Endothelial cell of umbilical vein (primary cell): ENCODE measurements around the gene CST9L. TPM values are rescaled to one million over a fixed set of nuclear protein-coding genes. Genes with fewer than 3 reads are reported as not detected.
"Not testable (repeated sequence)": the region's sequence is repeated elsewhere in the genome, so short reads cannot be mapped to it uniquely, and the experiment has no call there.

ENCODE experiments used
- BruUV-seq: library from RNA; stranded (reverse); fragments of 400-500 nt; replicated peaks from 2 replicates; lab custom pipeline; 2021; lab: Mats Ljungman, UMichigan
- CTCF ChIA-PET: fragments of 300-600, 350-600 bp; sonication (Branson Sonifier 250); formaldehyde crosslinking; loops from one replicate; lab custom pipeline; 2021; ENCODE audit warnings: antibody characterized with exemption, inconsistent platforms; lab: Charles Lee
- POLR2A ChIA-PET: fragments of 300-600, 350-600 bp; sonication (Branson Sonifier 250); formaldehyde crosslinking; loops from one replicate; lab custom pipeline; 2021; ENCODE audit warnings: antibody characterized with exemption, inconsistent platforms; lab: Charles Lee
- DNase-seq: peaks from one replicate; pipeline ENCODE4 v3.0.0-alpha.2; 2011; ENCODE audit warnings: low read depth, low spot score
- FAIRE-seq: peaks from 2 replicates; lab custom pipeline; 2011; peaks lifted over from hg19 to GRCh38; lab: Jason Lieb, UNC
- H2AFZ ChIP-seq: 2 replicates; pipeline ENCODE4 v1.6.0; 2012; ENCODE audit warnings: low read depth, low read length, control low read depth, inconsistent platforms
- H3K27ac ChIP-seq: 2 replicates; pipeline ENCODE4 v1.5.1; 2011; ENCODE audit warnings: low read depth, mild to moderate bottlenecking, control low read depth, low read length, moderate library complexity; ENCODE audit not compliant: insufficient read depth
- H3K27me3 ChIP-seq, 2 experiments: 2 replicates each; pipeline versions ENCODE4 v1.6.0 to v1.6.1; 2011; ENCODE audit warnings: low read length in 2 of 2, mixed read lengths in 1 of 2; ENCODE audit not compliant: control insufficient read depth in 2 of 2, insufficient read depth in 2 of 2
- H3K36me3 ChIP-seq, 2 experiments: 2 replicates in 1 of 2; 3 replicates in 1 of 2; pipeline ENCODE4 v1.5.1; 2011; ENCODE audit warnings: low read length in 2 of 2, mild to moderate bottlenecking in 1 of 2, moderate library complexity in 1 of 2; ENCODE audit not compliant: control insufficient read depth in 2 of 2, insufficient read depth in 2 of 2; ENCODE audit errors: extremely low read depth in 1 of 2
- H3K4me1 ChIP-seq: 3 replicates; pipeline ENCODE4 v1.5.1; 2011; ENCODE audit warnings: mild to moderate bottlenecking, low read length; ENCODE audit not compliant: control insufficient read depth, insufficient read depth; ENCODE audit errors: extremely low read depth
- H3K4me2 ChIP-seq: 2 replicates; pipeline ENCODE4 v1.6.1; 2011; ENCODE audit warnings: low read length, control low read depth, mixed read lengths; ENCODE audit not compliant: insufficient read depth
- H3K4me3 ChIP-seq, 3 experiments: fragments of 200-600 bp in 1 of 3; sonication (generic), shearing (Covaris generic) in 1 of 3; replicated peaks in 1 of 3; 2 replicates each; pipeline ENCODE4 v1.5.1; 2011 to 2016; ENCODE audit warnings: control low read depth in 3 of 3, low read length in 3 of 3, mild to moderate bottlenecking in 2 of 3, inconsistent platforms in 1 of 3, low read depth in 1 of 3, moderate library complexity in 1 of 3; ENCODE audit not compliant: insufficient read depth in 1 of 3
- H3K79me2 ChIP-seq: 2 replicates; pipeline ENCODE4 v1.6.0; 2012; ENCODE audit warnings: low read length, inconsistent platforms; ENCODE audit not compliant: control insufficient read depth, insufficient read depth
- H3K9ac ChIP-seq: replicated peaks from 2 replicates; pipeline ENCODE3; 2011; ENCODE audit warnings: low read length, control low read depth; ENCODE audit not compliant: insufficient read depth; ENCODE audit errors: extremely low read depth
- H3K9me1 ChIP-seq: replicated peaks from 3 replicates; pipeline ENCODE4 v1.6.0; 2011; ENCODE audit warnings: mild to moderate bottlenecking, low read length; ENCODE audit not compliant: control insufficient read depth, insufficient read depth; ENCODE audit errors: extremely low read depth
- H3K9me3 ChIP-seq: replicated peaks from 2 replicates; pipeline ENCODE4 v1.5.1; 2012; ENCODE audit warnings: low read length, inconsistent platforms; ENCODE audit not compliant: control insufficient read depth, insufficient read depth
- H4K20me1 ChIP-seq: replicated peaks from 2 replicates; pipeline ENCODE3; 2011; ENCODE audit warnings: mild to moderate bottlenecking, low read length; ENCODE audit not compliant: control insufficient read depth, insufficient read depth; ENCODE audit errors: extremely low read depth
- MYC ChIP-seq: IDR thresholded peaks from one replicate; pipeline ENCODE4 v1.6.1; 2011; ENCODE audit warnings: mild to moderate bottlenecking, low read depth, low read length
- dilution Hi-C: fragments of 300-500 bp; cut with MboI; formaldehyde crosslinking; loops from one replicate; pipeline ENCODE4 v1.15.0; 2019; ENCODE audit warnings: low sequenced_read_pairs; ENCODE audit not compliant: extremely low pct_ligation_motif_present
- intact Hi-C: fragments of 100-400 bp; cut with micrococcal nuclease; formaldehyde crosslinking; loops from one replicate; pipeline ENCODE4 v1.10.0; 2022
- polyA plus RNA-seq, 4 experiments: library from polyadenylated mRNA; depleted of rRNA in 3 of 4; stranded (reverse) in 3 of 4; unstranded in 1 of 4; fragments of >200 nt; gene quantifications; 2 replicates each; pipeline versions ENCODE4 v1.2.1 to v1.2.3, GENCODE V29; 2011 to 2012; ENCODE audit warnings: missing spikeins in 1 of 4
- total RNA-seq: library from RNA; stranded (reverse); gene quantifications from 2 replicates; pipeline ENCODE4 v1.2.3, GENCODE V29; 2021

Gene CST9L
- total and polyA plus RNA-seq, 2 donors (not counting 3 experiments of a cell fraction or from before 2014, with no cell fraction given) = not detected

DNA sequence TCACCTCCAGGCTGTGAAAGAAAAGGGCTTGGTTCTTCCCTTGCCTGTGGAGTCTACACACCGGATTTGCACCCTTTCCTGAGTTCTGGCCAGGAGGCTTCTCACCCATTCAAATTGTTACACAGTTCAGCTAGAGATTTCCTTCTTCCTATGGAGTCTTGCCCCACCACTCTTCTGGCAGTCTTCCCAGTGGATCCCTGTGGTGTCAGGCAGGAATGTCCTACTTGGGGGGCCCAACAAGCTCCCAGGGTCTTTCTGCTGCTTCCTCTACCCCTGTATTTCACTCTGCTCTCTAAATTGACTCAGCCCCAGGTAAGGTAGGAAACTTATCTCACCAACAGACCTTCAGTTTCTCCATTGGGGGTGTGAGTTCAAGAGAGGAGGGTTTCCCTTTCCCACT is 14.0 kb upstream of the CST9L start:
- POLR2A ChIA-PET = no interaction called here

GRCh38 chr20:23581833-23582232 is 13.5 kb upstream of the CST9L start:
- H3K9ac ChIP-seq, H3K4me2 ChIP-seq, CTCF ChIA-PET, H3K79me2 ChIP-seq, intact Hi-C loops, DNase-seq, H2AFZ ChIP-seq, H4K20me1 ChIP-seq, dilution Hi-C loops, H3K4me1 ChIP-seq, H3K27ac ChIP-seq, H3K36me3 ChIP-seq, FAIRE-seq, H3K27me3 ChIP-seq, POLR2A ChIA-PET, H3K9me3 ChIP-seq, BruUV-seq, H3K4me3 ChIP-seq, H3K9me1 ChIP-seq: not testable (repeated sequence)

More for the DNA sequence above, 14.0 kb upstream of the CST9L start:
- Histone ChIP-seq H3K9me3 (no peaks in the 10 kb centered on the region), H3K4me1 (no peaks in the 10 kb centered on the region), H3K27me3 (peaks cover 0 to 1% of the 10 kb centered on the region in 2 experiments), H3K4me2 (no peak overlapping the region), H2AFZ (no peak overlapping the region), H3K9me1 (no peaks in the 10 kb centered on the region), H3K36me3 (no peaks in the 10 kb centered on the region), H3K4me3 (no peak overlapping the region), H3K9ac (no peak overlapping the region), H3K79me2 (no peaks in the 10 kb centered on the region), H4K20me1 (no peaks in the 10 kb centered on the region), H3K27ac (no peak overlapping the region)
- intact Hi-C loops (no loop called here), dilution Hi-C loops (no loop called here)
- CTCF ChIA-PET = no interaction called here
- BruUV-seq = no TSS peak
- no peak for DNase-seq
- no peak for FAIRE-seq
- TF ChIP-seq MYC = no peak
